ENCODE measurements around the gene PSMD13. TPM values are rescaled to one million over a fixed set of nuclear protein-coding genes. Genes with fewer than 3 reads are reported as not detected.
"Not testable (repeated sequence)": the region's sequence is repeated elsewhere in the genome, so short reads cannot be mapped to it uniquely, and the experiment has no call there.

PSMD13 gene
- total and polyA plus RNA-seq, 2 donors from 2014 or later = 87.7 to 115 TPM

GRCh38 chr11:235997-236773 is 591 bp upstream of the PSMD13 start, which contains the start of gene SIRT3:
Gene SIRT3 (minus strand): TSS chr11:236342. CDS start chr11:236328, 14 bp downstream.
- TF ChIP-seq CTCF (IDR thresholded peaks at IDR 0.05; ENCODE audit: borderline replicate concordance, extremely low read depth, insufficient read depth) = no peak
- Histone ChIP-seq H3K27me3 (ENCODE audit: control insufficient read depth, insufficient read depth, low read length) (no peaks in the 10 kb centered on the region), H3K9me3 (ENCODE audit: control insufficient read depth in 2 of 3, insufficient read depth in 1 of 3, low read length in 3 of 3) (no peaks in the 10 kb centered on the region), H3K4me1 (ENCODE audit: control insufficient read depth in 2 of 3, insufficient read depth in 2 of 3, low read depth in 1 of 3, low read length in 3 of 3) (peaks cover 0 to 19% (median 12%) of the 10 kb centered on the region in 3 donors), H3K36me3 (ENCODE audit: control insufficient read depth in 2 of 3, insufficient read depth in 3 of 3, low read length in 3 of 3) (no peaks in the 10 kb centered on the region), H3K9ac (ENCODE audit: low read length in 3 of 3) (peak within 1 kb of the TSS; percentile 71 to 97 (median 93)), H3K27ac (ENCODE audit: low read depth in 2 of 2, low read length in 2 of 2) (peak within 1 kb of the TSS; percentile 90 to 98), H3K4me3 (ENCODE audit: low read length in 3 of 3) (peak within 1 kb of the TSS; percentile 97 to 99 (median 97))
- FAIRE-seq = no peak
- peak; percentile 91 to 94 (median 93) for DNase-seq
- intact Hi-C loops (cut with DNase I) = no loop called here

DNA sequence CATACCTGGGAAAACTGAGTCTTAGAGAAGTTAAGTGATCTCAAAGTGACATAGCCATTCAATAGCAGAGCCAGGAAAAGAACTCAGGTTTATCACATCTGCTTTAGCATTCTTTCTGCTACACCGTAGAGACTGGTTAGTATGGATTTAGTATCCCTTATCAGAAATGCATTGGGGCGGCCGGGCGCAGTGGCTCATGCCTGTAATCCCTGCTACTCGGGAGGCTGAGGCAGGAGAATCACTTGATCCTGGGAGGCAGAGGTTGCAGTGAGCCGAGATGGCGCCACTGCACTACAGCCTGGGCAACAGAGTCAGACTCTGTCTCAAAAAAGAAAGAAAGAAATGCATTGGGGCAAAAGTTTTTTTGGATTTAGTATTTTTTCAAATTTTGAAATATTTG is 1.6 kb downstream of the PSMD13 start:
- H3K9me3 ChIP-seq (ENCODE audit: control insufficient read depth in 2 of 3, insufficient read depth in 1 of 3, low read length in 3 of 3); FAIRE-seq; DNase-seq; H3K36me3 ChIP-seq (ENCODE audit: control insufficient read depth in 2 of 3, insufficient read depth in 3 of 3, low read length in 3 of 3); intact Hi-C loops (cut with DNase I); H3K9ac ChIP-seq (ENCODE audit: low read length in 3 of 3); H3K27ac ChIP-seq (ENCODE audit: low read depth in 2 of 2, low read length in 2 of 2); H3K27me3 ChIP-seq (ENCODE audit: control insufficient read depth, insufficient read depth, low read length): not testable (repeated sequence)
- Histone ChIP-seq H3K4me3 (ENCODE audit: low read length in 3 of 3) (peak overlapping the region in 1 of 3 donors; percentile 99), H3K4me1 (ENCODE audit: control insufficient read depth in 2 of 3, insufficient read depth in 2 of 3, low read depth in 1 of 3, low read length in 3 of 3) (peaks cover 0 to 19% (median 12%) of the 10 kb centered on the region in 3 donors)

DNA sequence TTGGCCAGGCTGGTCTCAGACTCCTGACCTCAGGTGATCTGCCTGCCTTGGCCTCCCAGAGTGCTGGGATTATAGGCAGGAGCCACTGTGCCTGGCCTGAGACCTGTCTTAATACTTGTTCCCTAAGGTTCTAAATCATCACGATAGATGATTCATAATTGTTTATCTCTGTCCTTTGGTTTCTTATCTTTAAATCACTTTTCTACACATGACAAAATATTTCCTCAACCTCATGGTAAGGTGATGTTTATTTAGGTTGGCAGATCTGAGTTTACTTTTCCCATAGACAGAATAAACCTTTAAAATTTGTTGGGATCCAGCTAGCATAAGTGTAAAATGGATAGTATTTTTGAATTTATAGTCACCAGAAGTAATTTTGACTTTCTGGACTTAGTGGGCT is 3.5 kb downstream of the PSMD13 start:
- Histone ChIP-seq H3K9ac (ENCODE audit: low read length in 3 of 3) (no peak overlapping the region), H3K4me3 (ENCODE audit: low read length in 3 of 3) (no peak overlapping the region), H3K4me1 (ENCODE audit: control insufficient read depth in 2 of 3, insufficient read depth in 2 of 3, low read depth in 1 of 3, low read length in 3 of 3) (peaks cover 0 to 16% (median 10%) of the 10 kb centered on the region in 3 donors), H3K27me3 (ENCODE audit: control insufficient read depth, insufficient read depth, low read length) (no peaks in the 10 kb centered on the region), H3K27ac (ENCODE audit: low read depth in 2 of 2, low read length in 2 of 2) (no peak overlapping the region), H3K36me3 (ENCODE audit: control insufficient read depth in 2 of 3, insufficient read depth in 3 of 3, low read length in 3 of 3) (peaks cover 2 to 9% (median 7%) of the 10 kb centered on the region in 3 donors), H3K9me3 (ENCODE audit: control insufficient read depth in 2 of 3, insufficient read depth in 1 of 3, low read length in 3 of 3) (no peaks in the 10 kb centered on the region)
- TF ChIP-seq CTCF (IDR thresholded peaks at IDR 0.05; ENCODE audit: borderline replicate concordance, extremely low read depth, insufficient read depth) = no peak
- FAIRE-seq (no peak), DNase-seq (no peak)
- intact Hi-C loops (cut with DNase I) = no loop called here

- no peak overlapping the region for H3K4me3 ChIP-seq (ENCODE audit: low read length in 3 of 3)
- no peaks in the 10 kb centered on the region for H3K9me3 ChIP-seq (ENCODE audit: control insufficient read depth in 2 of 3, insufficient read depth in 1 of 3, low read length in 3 of 3)
- no peaks in the 10 kb centered on the region for H3K27me3 ChIP-seq (ENCODE audit: control insufficient read depth, insufficient read depth, low read length)
- no peak overlapping the region for H3K27ac ChIP-seq (ENCODE audit: low read depth in 2 of 2, low read length in 2 of 2)
- H3K9ac ChIP-seq (ENCODE audit: low read length in 3 of 3) = no peak overlapping the region
- intact Hi-C loops (cut with DNase I) = no loop called here
- FAIRE-seq = no peak
- DNase-seq = no peak
- peaks cover 0 to 12% (median 6%) of the 10 kb centered on the region in 3 donors for H3K4me1 ChIP-seq (ENCODE audit: control insufficient read depth in 2 of 3, insufficient read depth in 2 of 3, low read depth in 1 of 3, low read length in 3 of 3)
- no peak for TF ChIP-seq CTCF (IDR thresholded peaks at IDR 0.05; ENCODE audit: borderline replicate concordance, extremely low read depth, insufficient read depth)
- H3K36me3 ChIP-seq (ENCODE audit: control insufficient read depth in 2 of 3, insufficient read depth in 3 of 3, low read length in 3 of 3) = peaks cover 9 to 14% (median 13%) of the 10 kb centered on the region in 3 donors
These were observed 4.9 kb downstream of the PSMD13 start for GRCh38 chr11:241634-242033.
